Measurements from ENCODE around the gene SIAH1. TPM values are rescaled to one million over a fixed set of nuclear protein-coding genes. Genes with fewer than 3 reads are reported as not detected.

Gene SIAH1
- total RNA-seq, 4 donors from 2014 or later, result 15.1 to 45.9 (median 27.8) TPM

DNA sequence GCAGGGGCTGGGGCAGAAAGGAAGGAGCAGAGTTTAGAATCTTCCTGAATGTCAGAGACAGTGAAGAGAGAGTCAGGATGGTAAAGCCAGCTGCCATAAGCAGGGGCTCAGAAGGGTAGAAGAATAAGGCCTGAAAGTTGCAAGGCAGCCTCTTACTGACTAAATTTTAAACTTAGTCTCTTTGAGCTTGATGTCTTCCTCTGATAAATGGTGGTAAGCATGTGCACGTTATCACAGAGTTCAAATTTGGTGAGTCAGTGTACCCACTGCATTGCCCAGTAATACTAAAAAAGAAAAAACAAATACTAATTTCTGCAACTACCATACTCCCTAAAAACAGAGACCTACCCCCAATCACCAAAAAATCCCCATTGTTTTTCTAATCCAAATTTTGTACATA, 45.2 kb downstream of the SIAH1 start:
- Histone ChIP-seq H3K4me1 (no peaks in the 10 kb centered on the region), H3K9me3 (no peaks in the 10 kb centered on the region), H3K36me3 (peaks cover 0 to 11% (median 5%) of the 10 kb centered on the region in 4 donors), H3K4me3 (no peak overlapping the region), H3K27ac (no peak overlapping the region), H3K27me3 (no peaks in the 10 kb centered on the region)
- no peak for TF ChIP-seq EP300 (IDR thresholded peaks at IDR 0.05; ENCODE audit: low read depth)
- TF ChIP-seq POLR2A (IDR thresholded peaks at IDR 0.05), result no peak
- 92 to 100% methylated on average over 1 of the region's 1 CpG for WGBS, 2 donors (ENCODE audit: low coverage in 1 of 2)
- intact Hi-C loops (cut with DNase I; ENCODE audit: low total_unique reads) (no loop called here), in situ Hi-C loops (cut with MboI; ENCODE audit: low pct_ligation_motif_present in 1 of 4, low pct_unique_long_range_greater_than_20kb in 1 of 4, low sequenced_read_pairs in 3 of 4) (loop anchor here in 1 of 4 donors (10.0 to 25.0 kb wide), 2 partner anchors 185 to 297 kb away; no protein-coding TSS in a partner anchor)
- DNase-seq, result no peak

DNA sequence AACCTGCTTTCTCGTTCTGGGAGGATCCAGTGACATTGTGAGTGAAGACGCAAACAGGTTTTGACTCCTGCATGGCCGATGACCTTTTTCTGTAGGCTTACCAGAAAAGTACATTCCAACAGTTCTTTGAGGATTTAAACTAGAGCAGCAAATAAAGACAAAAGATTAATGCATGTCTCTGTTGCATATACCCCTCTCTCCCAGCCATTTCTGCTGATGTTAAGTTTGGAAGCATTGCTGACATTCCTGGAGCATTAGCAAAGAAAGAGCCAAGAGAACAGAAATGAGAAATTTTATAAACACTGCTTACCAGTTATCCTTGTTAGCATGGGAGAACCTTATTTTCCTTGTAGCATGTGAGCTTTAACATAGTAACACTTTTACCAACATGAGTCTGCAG, 49.3 kb downstream of the SIAH1 start:
- intact Hi-C loops (cut with DNase I; ENCODE audit: low total_unique reads), result no loop called here
- H3K27me3 ChIP-seq, result no peaks in the 10 kb centered on the region
- TF ChIP-seq POLR2A (IDR thresholded peaks at IDR 0.05), result no peak
- TF ChIP-seq, protein P1, sequence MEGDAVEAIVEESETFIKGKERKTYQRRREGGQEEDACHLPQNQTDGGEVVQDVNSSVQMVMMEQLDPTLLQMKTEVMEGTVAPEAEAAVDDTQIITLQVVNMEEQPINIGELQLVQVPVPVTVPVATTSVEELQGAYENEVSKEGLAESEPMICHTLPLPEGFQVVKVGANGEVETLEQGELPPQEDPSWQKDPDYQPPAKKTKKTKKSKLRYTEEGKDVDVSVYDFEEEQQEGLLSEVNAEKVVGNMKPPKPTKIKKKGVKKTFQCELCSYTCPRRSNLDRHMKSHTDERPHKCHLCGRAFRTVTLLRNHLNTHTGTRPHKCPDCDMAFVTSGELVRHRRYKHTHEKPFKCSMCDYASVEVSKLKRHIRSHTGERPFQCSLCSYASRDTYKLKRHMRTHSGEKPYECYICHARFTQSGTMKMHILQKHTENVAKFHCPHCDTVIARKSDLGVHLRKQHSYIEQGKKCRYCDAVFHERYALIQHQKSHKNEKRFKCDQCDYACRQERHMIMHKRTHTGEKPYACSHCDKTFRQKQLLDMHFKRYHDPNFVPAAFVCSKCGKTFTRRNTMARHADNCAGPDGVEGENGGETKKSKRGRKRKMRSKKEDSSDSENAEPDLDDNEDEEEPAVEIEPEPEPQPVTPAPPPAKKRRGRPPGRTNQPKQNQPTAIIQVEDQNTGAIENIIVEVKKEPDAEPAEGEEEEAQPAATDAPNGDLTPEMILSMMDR (IDR thresholded peaks at IDR 0.05), result no peak
- no peak for TF ChIP-seq EP300 (IDR thresholded peaks at IDR 0.05; ENCODE audit: low read depth)
- no peak for TF ChIP-seq POLR2AphosphoS5 (IDR thresholded peaks at IDR 0.05)
- H3K4me1 ChIP-seq, result peaks cover 0 to 2% (median 0%) of the 10 kb centered on the region in 4 donors
- no peak for DNase-seq
- WGBS, 2 donors (ENCODE audit: low coverage in 1 of 2), result 90% methylated on average over 2 to 3 of the region's 3 CpGs
- no peaks in the 10 kb centered on the region for H3K9me3 ChIP-seq
- H3K36me3 ChIP-seq, result peaks cover 0 to 21% (median 8%) of the 10 kb centered on the region in 4 donors
- in situ Hi-C loops (cut with MboI; ENCODE audit: low pct_ligation_motif_present in 1 of 4, low pct_unique_long_range_greater_than_20kb in 1 of 4, low sequenced_read_pairs in 3 of 4), result loop anchor here in 1 of 4 donors (25.0 kb wide), 1 partner anchor 301 kb away; no protein-coding TSS in a partner anchor
- H3K27ac ChIP-seq, result no peak overlapping the region
- H3K4me3 ChIP-seq, result no peak overlapping the region

DNA sequence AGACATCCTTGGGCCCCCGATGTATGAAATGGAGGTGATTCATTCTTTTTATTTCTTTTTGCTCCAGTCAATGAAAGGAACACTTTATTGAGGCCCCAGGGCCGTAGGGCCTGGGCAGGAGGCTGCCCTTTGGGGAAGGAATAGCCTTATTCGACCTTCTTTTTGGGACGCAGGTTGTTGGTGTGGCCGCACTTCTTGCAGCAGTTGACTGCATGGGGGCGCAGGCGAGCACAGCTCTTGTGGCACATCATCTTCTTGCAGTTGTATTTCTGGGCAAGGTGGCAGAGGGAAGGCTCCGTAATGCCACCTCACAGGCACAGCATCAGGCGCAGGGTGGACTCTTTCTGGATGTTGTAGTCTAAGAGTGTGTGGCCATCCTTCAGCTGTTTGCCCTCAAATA, 50.9 kb downstream of the SIAH1 start:
- 99 to 100% methylated on average over 1 to 9 of the region's 9 CpGs for WGBS, 2 donors (ENCODE audit: low coverage in 1 of 2)
- H3K4me1 ChIP-seq, result peaks cover 0 to 3% (median 0%) of the 10 kb centered on the region in 4 donors
- H3K27ac ChIP-seq, result no peak overlapping the region
- intact Hi-C loops (cut with DNase I; ENCODE audit: low total_unique reads) (no loop called here), in situ Hi-C loops (cut with MboI; ENCODE audit: low pct_ligation_motif_present in 1 of 4, low pct_unique_long_range_greater_than_20kb in 1 of 4, low sequenced_read_pairs in 3 of 4) (loop anchor here in 1 of 4 donors (25.0 kb wide), 1 partner anchor 303 kb away; no protein-coding TSS in a partner anchor)
- H3K9me3 ChIP-seq, result no peaks in the 10 kb centered on the region
- no peak for DNase-seq
- TF ChIP-seq POLR2AphosphoS5 (IDR thresholded peaks at IDR 0.05) (no peak), POLR2A (IDR thresholded peaks at IDR 0.05) (no peak), EP300 (IDR thresholded peaks at IDR 0.05; ENCODE audit: low read depth) (no peak)
- TF ChIP-seq, protein P1 (IDR thresholded peaks at IDR 0.05), result no peak
- H3K36me3 ChIP-seq, result peaks cover 0 to 15% (median 7%) of the 10 kb centered on the region in 4 donors
- no peak overlapping the region for H3K4me3 ChIP-seq
- H3K27me3 ChIP-seq, result no peaks in the 10 kb centered on the region

DNA sequence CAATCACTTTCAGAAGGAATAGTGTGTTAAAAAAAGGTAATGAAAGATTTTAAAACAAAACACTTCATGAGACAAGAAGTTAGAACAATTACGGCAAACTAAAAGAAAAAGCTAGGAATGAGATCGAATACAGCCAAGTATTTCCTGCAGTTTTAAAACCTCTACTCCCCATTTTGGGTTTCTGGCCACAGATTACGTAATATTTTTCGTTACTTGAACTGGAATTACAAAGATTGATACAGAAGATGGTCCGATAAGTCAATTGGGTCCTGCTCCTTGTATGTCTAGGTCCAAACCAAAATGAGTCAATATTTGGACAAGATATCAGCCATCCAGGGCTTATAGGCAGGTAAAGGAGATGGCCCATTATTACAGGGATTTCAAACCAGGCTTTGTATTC, 52.2 kb downstream of the SIAH1 start:
- no peak for DNase-seq
- Histone ChIP-seq H3K36me3 (peaks cover 0 to 15% (median 7%) of the 10 kb centered on the region in 4 donors), H3K4me1 (peaks cover 0 to 3% (median 0%) of the 10 kb centered on the region in 4 donors), H3K9me3 (no peaks in the 10 kb centered on the region), H3K27me3 (no peaks in the 10 kb centered on the region), H3K27ac (no peak overlapping the region), H3K4me3 (no peak overlapping the region)
- intact Hi-C loops (cut with DNase I; ENCODE audit: low total_unique reads) (no loop called here), in situ Hi-C loops (cut with MboI; ENCODE audit: low pct_ligation_motif_present in 1 of 4, low pct_unique_long_range_greater_than_20kb in 1 of 4, low sequenced_read_pairs in 3 of 4) (loop anchor here in 1 of 4 donors (25.0 kb wide), 1 partner anchor 304 kb away; no protein-coding TSS in a partner anchor)
- TF ChIP-seq POLR2AphosphoS5 (IDR thresholded peaks at IDR 0.05) (no peak), EP300 (IDR thresholded peaks at IDR 0.05; ENCODE audit: low read depth) (no peak)
- WGBS, 2 donors (ENCODE audit: low coverage in 1 of 2), result 93 to 99% methylated on average over 5 of the region's 5 CpGs

DNA sequence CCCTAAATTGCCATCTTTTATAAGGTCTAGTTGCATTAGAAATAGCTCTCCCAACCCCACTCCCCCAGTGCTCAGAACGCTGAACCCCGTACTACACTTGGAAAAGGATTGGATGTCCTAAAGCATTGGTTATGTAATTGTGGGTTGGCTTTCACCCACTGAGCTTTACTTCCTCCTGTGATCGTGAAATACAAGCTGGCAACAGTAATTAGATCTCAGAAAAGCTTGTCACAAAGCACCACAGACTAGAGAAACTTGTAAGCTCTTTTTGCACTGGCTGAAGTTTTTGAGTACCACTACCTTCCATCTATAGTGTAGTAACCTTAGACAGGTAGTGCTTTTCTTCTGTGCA, 54.4 kb downstream of the SIAH1 start:
- in situ Hi-C loops (cut with MboI; ENCODE audit: low pct_ligation_motif_present in 1 of 4, low pct_unique_long_range_greater_than_20kb in 1 of 4, low sequenced_read_pairs in 3 of 4), result loop anchor here in 1 of 4 donors (25.0 kb wide), 1 partner anchor 306 kb away; no protein-coding TSS in a partner anchor
- intact Hi-C loops (cut with DNase I; ENCODE audit: low total_unique reads), result no loop called here
- H3K27ac ChIP-seq, result no peak overlapping the region
- TF ChIP-seq, protein P1 (IDR thresholded peaks at IDR 0.05), result no peak
- no peak for TF ChIP-seq EP300 (IDR thresholded peaks at IDR 0.05; ENCODE audit: low read depth)
- TF ChIP-seq POLR2A (IDR thresholded peaks at IDR 0.05), result no peak
- TF ChIP-seq POLR2AphosphoS5 (IDR thresholded peaks at IDR 0.05), result no peak
- no peaks in the 10 kb centered on the region for H3K9me3 ChIP-seq
- no peak overlapping the region for H3K4me3 ChIP-seq
- no peaks in the 10 kb centered on the region for H3K27me3 ChIP-seq
- WGBS, 2 donors (ENCODE audit: low coverage in 1 of 2), result 24 to 56% methylated on average over 3 of the region's 3 CpGs
- no peak for DNase-seq
- peaks cover 0 to 3% (median 0%) of the 10 kb centered on the region in 4 donors for H3K4me1 ChIP-seq
- peaks cover 0 to 15% (median 7%) of the 10 kb centered on the region in 4 donors for H3K36me3 ChIP-seq

Data from transverse colon (tissue), 4 donors.